ENCODE data around the gene TMEM258.

- TF ChIP-seq CTCF (IDR thresholded peaks at IDR 0.05 in 2 of 3, conservative IDR thresholded peaks at IDR 0.05 in 1 of 3; ENCODE audit: control insufficient read depth in 2 of 3, extremely low read depth in 1 of 3, insufficient read depth in 1 of 3, low read depth in 3 of 3, low read length in 3 of 3) (no peak), ZNF622 (IDR thresholded peaks at IDR 0.05) (no peak), REST (IDR thresholded peaks at IDR 0.05; ENCODE audit: low read depth, low read length) (no peak), SMAD5 (IDR thresholded peaks at IDR 0.05; ENCODE audit: low read depth) (no peak)
These were observed 30.2 kb downstream of the TMEM258 start for GRCh38 chr11:61762223-61762615.

All from GM12878 (cell line).